ENCODE data around the gene SGCA.

DNA sequence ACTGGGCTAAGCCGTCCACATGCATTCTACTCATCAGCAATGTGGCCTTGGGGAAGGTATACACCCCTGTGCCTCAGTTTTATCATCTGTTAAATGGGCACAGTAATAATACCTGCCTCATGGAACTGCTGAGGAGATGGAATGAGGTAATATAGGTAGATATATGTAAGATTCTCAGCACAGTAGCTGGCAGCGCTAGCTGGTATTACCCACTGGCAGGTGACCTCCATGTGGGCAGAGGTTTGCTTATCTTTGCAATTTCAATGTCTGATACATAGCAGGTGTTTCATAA, 1.2 kb upstream of the SGCA start:
- no peak for TF ChIP-seq EZH2 (IDR thresholded peaks at IDR 0.05)
- TF ChIP-seq POLR2AphosphoS5 (IDR thresholded peaks at IDR 0.05; ENCODE audit: borderline replicate concordance, low read depth, low read length) = no peak
- no peak for TF ChIP-seq FOXP2 (optimal IDR thresholded peaks at IDR 0.05; ENCODE audit: control extremely low read depth, extremely low read length, insufficient read depth)
